PFSK-1 (cell line): ENCODE measurements around the gene MMP27. TPM values are rescaled to one million over a fixed set of nuclear protein-coding genes. Genes with fewer than 3 reads are reported as not detected.

ENCODE experiments used
- FOXP2 ChIP-seq: optimal IDR thresholded peaks from 2 replicates; pipeline ENCODE3; 2011; ENCODE audit warnings: borderline replicate concordance, control low read depth, inconsistent platforms; ENCODE audit not compliant: insufficient read depth; ENCODE audit errors: extremely low read length, extremely low read depth
- POLR2AphosphoS5 ChIP-seq: IDR thresholded peaks from 2 replicates; pipeline ENCODE4 v1.6.1; 2012; ENCODE audit warnings: low read depth, mild to moderate bottlenecking, control low read depth, low read length, moderate library complexity
- REST ChIP-seq, 2 experiments: IDR thresholded peaks; 2 replicates each; pipeline versions ENCODE4 v1.6.1 to v1.8.0; 2011 to 2012; ENCODE audit warnings: low read depth in 2 of 2, low read length in 2 of 2, control low read depth in 1 of 2, inconsistent platforms in 1 of 2, mild to moderate bottlenecking in 1 of 2, moderate library complexity in 1 of 2; ENCODE audit not compliant: insufficient read depth in 1 of 2
- SIN3A ChIP-seq: IDR thresholded peaks from 2 replicates; pipeline ENCODE4 v1.6.1; 2012; ENCODE audit warnings: mild to moderate bottlenecking, low read length, moderate library complexity, borderline replicate concordance; ENCODE audit not compliant: insufficient read depth
- TAF1 ChIP-seq: IDR thresholded peaks from 2 replicates; pipeline ENCODE4 v1.6.1; 2012; ENCODE audit warnings: low read length, control low read depth, borderline replicate concordance; ENCODE audit not compliant: insufficient read depth
- polyA plus RNA-seq: library from polyadenylated mRNA; unstranded; fragments of >200 nt; gene quantifications from one replicate; pipeline ENCODE4 v1.2.1, GENCODE V29; 2012; ENCODE audit warnings: low read depth, missing spikeins; ENCODE audit not compliant: insufficient read length

The MMP27 gene
- polyA plus RNA-seq, result not detected

GRCh38 chr11:102705626-102706025 lies at the start of gene MMP27:
Gene MMP27 (minus strand): TSS chr11:102705769. CDS start chr11:102705714, 55 bp downstream.
- TF ChIP-seq TAF1 (no peak), FOXP2 (no peak), REST (IDR thresholded peaks at IDR 0.05; ENCODE audit: insufficient read depth in 1 of 2, low read depth in 2 of 2, low read length in 2 of 2) (no peak), POLR2AphosphoS5 (no peak), SIN3A (no peak)

- TF ChIP-seq SIN3A, result no peak
- TF ChIP-seq POLR2AphosphoS5, result no peak
- no peak for TF ChIP-seq FOXP2
- no peak for TF ChIP-seq TAF1
- TF ChIP-seq REST (IDR thresholded peaks at IDR 0.05; ENCODE audit: insufficient read depth in 1 of 2, low read depth in 2 of 2, low read length in 2 of 2), result no peak
Measured at GRCh38 chr11:102753267-102753666, 47.7 kb upstream of the MMP27 start.

DNA sequence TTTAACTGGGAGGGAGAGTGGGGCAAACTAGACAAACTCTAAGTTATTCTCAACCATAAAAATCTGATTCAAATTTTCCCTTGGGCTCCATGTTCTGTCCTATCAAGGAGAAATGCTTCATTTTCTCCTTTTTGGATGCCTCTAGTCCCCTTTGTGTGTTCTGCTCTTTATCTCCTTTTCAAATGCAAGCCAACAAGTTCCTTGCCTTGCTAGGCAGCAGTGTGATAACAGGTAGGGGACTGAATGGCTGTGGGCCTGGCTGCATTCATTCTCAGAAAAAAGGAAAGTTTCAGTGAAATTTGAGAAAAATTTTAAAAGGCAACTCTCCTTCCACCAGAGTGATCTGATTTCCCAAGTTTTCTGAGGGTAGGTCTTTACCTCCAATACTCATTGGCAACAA lies 46.1 kb upstream of the MMP27 start:
- no peak for TF ChIP-seq REST (IDR thresholded peaks at IDR 0.05; ENCODE audit: insufficient read depth in 1 of 2, low read depth in 2 of 2, low read length in 2 of 2)
- no peak for TF ChIP-seq FOXP2
- no peak for TF ChIP-seq TAF1

GRCh38 chr11:102749101-102749722 lies 43.6 kb upstream of the MMP27 start:
- no peak for TF ChIP-seq POLR2AphosphoS5
- TF ChIP-seq TAF1, result no peak
- no peak for TF ChIP-seq FOXP2
- TF ChIP-seq REST (IDR thresholded peaks at IDR 0.05; ENCODE audit: insufficient read depth in 1 of 2, low read depth in 2 of 2, low read length in 2 of 2), result no peak
- no peak for TF ChIP-seq SIN3A

DNA sequence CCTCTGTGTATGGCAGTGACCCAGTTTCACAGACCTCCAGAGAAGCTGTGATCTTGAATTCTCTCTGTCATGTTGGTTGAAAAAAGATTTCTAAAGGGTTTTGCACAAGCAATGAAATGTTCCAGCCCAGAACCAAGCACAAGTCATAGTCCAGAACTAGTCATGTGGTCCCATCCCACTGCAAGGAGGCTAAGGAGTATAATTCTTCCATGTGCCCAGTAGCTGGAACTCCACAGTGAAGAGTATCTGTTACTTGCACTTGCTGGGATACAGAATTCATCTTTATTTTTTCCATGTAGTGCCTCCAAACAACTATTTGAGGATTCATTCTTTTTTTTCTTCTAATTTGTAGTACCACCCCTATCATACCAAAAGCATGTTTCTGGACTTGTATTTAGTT lies 29.1 kb upstream of the MMP27 start:
- no peak for TF ChIP-seq FOXP2
- TF ChIP-seq TAF1, result no peak
- no peak for TF ChIP-seq REST (IDR thresholded peaks at IDR 0.05; ENCODE audit: insufficient read depth in 1 of 2, low read depth in 2 of 2, low read length in 2 of 2)
- no peak for TF ChIP-seq SIN3A
- no peak for TF ChIP-seq POLR2AphosphoS5
